HG03354 (cell line): ENCODE data around the gene MNT.
A peak's percentile ranks its signal among the peaks of the same experiment; 100 is the strongest.

Experiments
- ATAC-seq: cut with Tn5 transposase; IDR thresholded peaks from one replicate; pipeline ENCODE4 v1.9.1; 2021; ENCODE audit warnings: mild to moderate bottlenecking; ENCODE audit not compliant: unreplicated experiment, poor library complexity, severe bottlenecking

Gene MNT

DNA sequence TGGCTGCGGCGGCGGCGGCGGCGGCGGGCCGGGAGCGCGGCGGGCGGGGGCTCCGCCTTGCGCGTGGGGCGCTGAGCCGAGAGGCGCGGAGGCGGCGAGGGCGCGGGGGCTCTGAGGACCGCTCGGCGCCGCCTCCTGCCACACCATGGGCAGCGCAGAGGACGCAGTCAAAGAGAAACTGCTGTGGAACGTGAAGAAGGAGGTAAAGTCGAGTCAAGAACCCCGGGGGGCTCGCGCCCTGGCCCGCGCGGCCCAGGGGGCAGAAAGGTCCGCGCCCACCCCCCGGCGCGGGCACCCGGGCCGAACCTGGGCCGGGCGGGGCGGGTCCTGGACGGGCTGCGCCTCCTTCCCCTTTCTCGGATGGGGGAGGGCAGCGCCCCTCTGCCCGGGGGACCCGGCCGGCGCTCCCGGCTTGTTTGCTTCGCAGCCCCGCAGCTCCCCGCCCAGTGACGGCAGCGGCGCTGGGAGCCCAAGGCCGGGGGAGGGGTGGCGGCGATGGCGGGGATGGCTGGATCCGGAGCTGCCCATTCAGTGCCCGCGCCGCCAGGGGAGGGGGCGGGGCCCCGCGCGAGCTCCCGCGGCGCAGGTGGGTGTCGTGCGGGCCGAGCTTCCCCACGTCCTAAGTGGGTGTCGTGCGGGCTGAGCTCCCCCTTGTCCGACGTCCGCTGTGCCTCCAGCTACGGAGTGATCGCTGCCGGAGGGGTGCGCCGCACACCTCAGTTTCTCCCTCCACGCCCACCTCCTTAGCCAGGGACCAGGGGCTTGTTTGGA lies 63.1 kb downstream of the MNT start:
- ATAC-seq = peak; percentile 24

DNA sequence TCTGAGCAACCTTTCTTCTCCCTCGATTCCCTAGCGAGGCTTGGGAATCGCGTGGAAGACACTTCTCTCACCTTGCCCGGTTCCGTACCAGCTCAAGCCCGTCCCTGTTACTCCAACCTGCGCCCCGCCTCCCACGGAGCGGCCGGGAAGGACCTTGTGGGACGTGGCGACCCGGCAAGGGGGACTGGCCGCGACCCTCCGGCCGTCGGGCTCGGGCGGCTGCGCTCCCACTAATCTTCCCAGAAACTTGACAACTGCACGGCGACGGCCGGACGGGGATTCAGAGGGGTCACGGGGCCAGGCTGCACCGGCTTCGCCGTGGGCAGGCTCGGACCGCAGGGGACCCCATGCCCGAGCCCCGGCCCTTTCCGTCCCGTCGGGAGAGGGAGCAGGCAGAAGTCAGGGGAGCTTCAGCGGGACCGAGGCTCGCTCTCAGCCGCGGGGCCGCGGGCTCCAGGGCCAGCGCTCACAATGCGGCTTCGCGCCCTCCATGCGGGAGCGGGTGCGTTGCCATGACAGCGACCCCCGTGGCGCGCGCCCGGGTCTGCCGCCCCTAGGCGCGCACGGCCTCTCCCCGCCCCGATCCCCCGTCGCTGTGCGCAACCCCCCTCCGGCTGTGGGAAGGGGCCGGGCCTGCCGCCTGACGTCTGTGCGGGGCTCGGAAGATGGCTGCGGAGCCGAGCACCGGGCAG lies 63.9 kb downstream of the MNT start, which contains the start of gene SGSM2:
Gene SGSM2 (plus strand): TSS at position 650 of the 692 bp plus-strand sequence. CDS start 188 bp downstream, outside the sequence.
- ATAC-seq = peak; percentile 34

DNA sequence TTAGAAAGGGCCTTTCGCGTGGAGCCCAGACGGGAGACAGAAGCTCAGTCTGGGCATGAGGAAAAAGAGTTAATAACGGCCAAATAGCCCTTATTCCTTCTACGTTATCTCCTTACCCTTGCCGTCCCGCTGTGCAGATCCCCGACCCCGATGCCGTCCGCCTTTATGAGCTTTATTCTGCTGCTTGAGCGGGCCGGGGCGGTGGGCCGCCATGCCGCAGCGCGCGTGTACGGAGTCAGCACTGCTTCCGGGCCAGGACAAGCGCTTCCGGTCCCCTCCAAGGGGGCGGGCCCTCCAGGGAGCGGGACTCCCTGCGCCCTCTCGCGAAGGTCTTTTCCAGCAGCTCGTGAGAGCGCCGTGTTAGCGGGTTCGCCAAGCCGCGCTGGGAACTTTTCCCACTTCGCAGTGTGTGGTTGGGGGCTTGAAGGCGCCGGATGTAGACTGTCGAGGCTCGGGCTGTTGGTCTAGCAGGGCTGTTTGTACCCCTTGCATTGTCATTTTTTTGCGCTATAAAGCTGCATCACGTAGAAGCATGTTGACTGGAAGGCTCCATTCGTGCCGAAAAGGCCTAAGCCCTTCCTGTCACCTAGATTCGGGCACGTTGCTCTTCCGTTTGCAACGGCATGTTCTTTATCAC lies 64.5 kb downstream of the MNT start, which contains the start of gene TSR1:
Gene TSR1 (minus strand): TSS at position 243 of the 637 bp plus-strand sequence. CDS start 30 bp downstream, at position 213.
- peak; percentile 86 for ATAC-seq

DNA sequence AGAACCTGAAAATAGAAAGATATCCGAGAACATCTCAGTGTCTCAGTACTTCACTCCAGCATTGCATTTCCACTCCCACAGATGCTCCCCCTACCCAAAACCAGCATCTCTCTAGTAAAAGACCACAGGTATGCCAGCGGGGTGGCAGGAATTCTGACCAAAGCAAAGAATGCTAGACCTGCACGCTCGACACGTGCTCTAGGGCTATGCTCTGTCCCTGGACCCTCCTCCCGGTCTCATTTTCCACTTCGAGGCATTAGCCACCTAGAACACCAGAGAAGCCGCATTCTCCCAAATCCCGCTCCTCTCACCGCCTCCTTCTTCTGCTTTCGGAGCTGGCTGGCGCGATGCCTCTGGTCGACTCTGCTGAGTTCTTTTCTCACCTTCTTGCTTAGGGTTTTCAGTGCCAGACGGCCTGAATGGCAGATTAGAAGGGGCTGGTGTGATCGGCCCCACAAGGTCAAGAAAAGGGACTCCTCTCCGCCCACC lies 65.1 kb downstream of the MNT start:
- no peak for ATAC-seq
